Measurements from ENCODE around the gene FBLN2. TPM values are rescaled to one million over a fixed set of nuclear protein-coding genes. Genes with fewer than 3 reads are reported as not detected.

The FBLN2 gene
- total and polyA plus RNA-seq, 2 of the 4 experiments (the other 2 are of a cell fraction) = 11.8 to 60.8 TPM

DNA sequence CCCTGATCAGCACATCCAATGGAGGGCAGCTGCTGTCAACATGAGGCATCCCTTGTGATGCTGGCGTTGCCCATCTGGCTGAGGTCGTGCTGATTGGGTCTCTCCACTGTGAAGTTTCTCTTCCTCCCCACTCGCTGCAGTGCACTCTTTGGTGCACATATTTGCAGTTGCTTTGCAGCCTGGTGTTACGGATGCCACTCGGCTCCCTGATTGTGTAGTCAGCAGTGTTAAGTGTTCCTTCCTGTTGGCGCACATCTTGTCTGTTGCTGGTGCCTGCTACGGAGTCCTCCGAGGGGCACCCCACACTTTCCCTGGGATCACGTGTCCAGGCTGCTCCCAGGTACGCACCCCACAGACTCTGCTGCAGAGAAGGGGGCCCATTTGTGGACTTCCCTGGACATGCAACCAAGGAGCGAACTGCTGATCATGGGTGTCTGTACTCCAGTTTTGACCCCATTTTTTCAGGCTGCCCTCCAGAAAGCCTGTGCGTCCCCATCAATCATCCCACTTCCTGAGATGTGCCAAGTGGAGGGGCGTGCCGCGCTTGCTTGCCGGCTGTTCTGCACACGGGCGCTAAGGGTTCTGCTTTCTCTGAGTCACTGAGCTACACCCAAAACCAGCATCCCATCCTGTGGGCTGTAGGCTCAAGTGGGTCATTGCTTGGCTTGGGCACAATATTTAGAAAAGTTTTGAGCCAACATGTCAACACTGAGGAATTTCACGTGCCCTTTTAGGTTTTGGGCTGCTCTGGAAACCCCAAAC is 98.6 kb downstream of the FBLN2 start (continued):
- no peak for TF ChIP-seq RCOR1 (IDR thresholded peaks at IDR 0.05; ENCODE audit: insufficient replicate concordance, low read length)
- TF ChIP-seq SMC3 (IDR thresholded peaks at IDR 0.05; ENCODE audit: low read depth, low read length) = no peak

GRCh38 chr3:13648060-13649001 is 99.4 kb downstream of the FBLN2 start:
- Histone ChIP-seq H4K91ac (ENCODE audit: insufficient read depth, low read depth, low read length) (no peak overlapping the region), H3K23ac (ENCODE audit: low read depth, low read length) (no peak overlapping the region), H3K9me1 (ENCODE audit: insufficient read depth, low read length) (0 out of 2 replicates have a peak, but pooled peaks cover 2% of the 10 kb centered on the region), H2AFZ (replicated peaks; ENCODE audit: low read length, poor library complexity) (peak overlapping the region; percentile 78), H2BK20ac (ENCODE audit: low read depth, low read length) (no peak overlapping the region), H4K20me1 (ENCODE audit: insufficient read depth, low read length) (0 out of 2 replicates have a peak, but pooled peaks cover 3% of the 10 kb centered on the region), H2BK120ac (ENCODE audit: low read depth, low read length) (no peak overlapping the region), H3K9ac (ENCODE audit: low read depth, low read length) (no peak overlapping the region), H4K8ac (ENCODE audit: low read depth in 2 of 2, low read length in 2 of 2) (no peak overlapping the region), H2BK15ac (ENCODE audit: low read depth, low read length) (no peak overlapping the region), H3K36me3 (ENCODE audit: control insufficient read depth, insufficient read depth, low read length) (no peaks in the 10 kb centered on the region), H2AK5ac (ENCODE audit: low read depth, low read length) (no peak overlapping the region), H2AK9ac (replicated peaks; ENCODE audit: low read depth, low read length, poor library complexity) (peak overlapping the region; percentile 83), H3K14ac (replicated peaks; ENCODE audit: low read depth, low read length) (no peak overlapping the region), H3K18ac (ENCODE audit: low read depth, low read length) (no peak overlapping the region), H3K27ac (ENCODE audit: insufficient read depth, low read length) (no peak overlapping the region), H3K4me3 (ENCODE audit: insufficient read depth, low read depth, low read length) (no peak overlapping the region), H2BK5ac (ENCODE audit: low read depth, low read length, poor library complexity, severe bottlenecking) (no peak overlapping the region), H3K4ac (ENCODE audit: low read depth, low read length) (no peak overlapping the region), H4K5ac (ENCODE audit: low read depth, low read length) (no peak overlapping the region), H3K56ac (ENCODE audit: extremely low read depth, insufficient read depth, low read length) (no peak overlapping the region), H3K27me3 (ENCODE audit: control insufficient read depth, insufficient read depth, low read length) (no peaks in the 10 kb centered on the region; the same call in 1 of the 2 replicates), H3K9me3 (ENCODE audit: control insufficient read depth, insufficient read depth, low read length) (no peaks in the 10 kb centered on the region), H3K79me1 (ENCODE audit: low read depth in 1 of 2, low read length in 2 of 2) (no peaks in the 10 kb centered on the region), H3K4me2 (ENCODE audit: low read depth, low read length) (no peak overlapping the region), H3K4me1 (ENCODE audit: control insufficient read depth, insufficient read depth, low read length) (peaks cover 1% of the 10 kb centered on the region; the same call in 1 of the 2 replicates)
- intact Hi-C loops (cut with micrococcal nuclease) = loop anchor here (1.0 to 10.0 kb wide), 3 partner anchors 74 to 666 kb away; no protein-coding TSS in a partner anchor
- in situ Hi-C loops (cut with MboI; ENCODE audit: low sequenced_read_pairs) = loop anchor here (5.0 to 10.0 kb wide), 2 partner anchors 151 to 564 kb away; no protein-coding TSS in a partner anchor
- peak; percentile 83 for ATAC-seq (ENCODE audit: low read depth)
- BruUV-seq (replicated peaks) = no TSS peak
- ChIA-PET POLR2A (ENCODE audit: unreplicated experiment) (no interaction called here), CTCF (interaction anchor here (0.6 to 4.6 kb wide), 18 partner anchors 9 to 557 kb away, joined by 3 to 86 read pairs (median 4); no protein-coding TSS in a partner anchor)
- TF ChIP-seq RAD21 (IDR thresholded peaks at IDR 0.05; ENCODE audit: low read length) (peak; percentile 99), RFX5 (IDR thresholded peaks at IDR 0.05; ENCODE audit: low read depth, low read length) (no peak), CTCF (conservative IDR thresholded peaks at IDR 0.05; ENCODE audit: low read depth, low read length) (peak; percentile 99), SMC3 (IDR thresholded peaks at IDR 0.05; ENCODE audit: low read depth, low read length) (peak; percentile 99), POLR2A (IDR thresholded peaks at IDR 0.05; ENCODE audit: low read depth, low read length) (peak; percentile 56; the same call in 1 of the 2 replicates), CHD1 (IDR thresholded peaks at IDR 0.05; ENCODE audit: low read depth, low read length) (peak; percentile 66; the same call in 1 of the 2 replicates), NFE2L2 (IDR thresholded peaks at IDR 0.05; ENCODE audit: low read depth, low read length) (no peak), CEBPB (IDR thresholded peaks at IDR 0.05; ENCODE audit: low read depth, low read length) (no peak), FOS (IDR thresholded peaks at IDR 0.05; ENCODE audit: low read depth, low read length) (no peak), MAZ (IDR thresholded peaks at IDR 0.05; ENCODE audit: borderline replicate concordance, low read depth, low read length) (peak; percentile 60; the same call in 1 of the 2 replicates)
- peak; percentile 73 for DNase-seq
- dilution Hi-C loops (cut with HindIII; ENCODE audit: low sequenced_read_pairs, unreplicated experiment) = no loop called here
- WGBS, 2 experiments (ENCODE audit: extremely low coverage in 2 of 2, insufficient read length in 1 of 2) = 0% methylated on average over 6 of the region's 20 CpGs; no CpG with 5 or more reads in 1 of the 2 experiments

Data from IMR-90 (cell line).